KOPT-K1 (cell line): Measurements from ENCODE around the gene NOC4L.

Source experiments
- H3K27ac ChIP-seq: fragments of 200-600 bp; sonication (generic); 2 replicates; pipeline ENCODE4 v1.5.1; 2016; ENCODE audit warnings: antibody characterized with exemption, mild to moderate bottlenecking, low read depth, low read length; ENCODE audit not compliant: poor library complexity, severe bottlenecking
- H3K36me3 ChIP-seq: fragments of 200-600 bp; sonication (generic); 2 replicates; pipeline ENCODE4 v1.5.1; 2017; ENCODE audit warnings: antibody characterized with exemption, mild to moderate bottlenecking, low read length, moderate library complexity; ENCODE audit not compliant: insufficient read depth
- H3K9me3 ChIP-seq: fragments of 200-600 bp; sonication (generic); 2 replicates; pipeline ENCODE4 v1.5.1; 2017; ENCODE audit warnings: antibody characterized with exemption, low read length, mild to moderate bottlenecking; ENCODE audit not compliant: insufficient read depth, poor library complexity, severe bottlenecking

Gene NOC4L

DNA sequence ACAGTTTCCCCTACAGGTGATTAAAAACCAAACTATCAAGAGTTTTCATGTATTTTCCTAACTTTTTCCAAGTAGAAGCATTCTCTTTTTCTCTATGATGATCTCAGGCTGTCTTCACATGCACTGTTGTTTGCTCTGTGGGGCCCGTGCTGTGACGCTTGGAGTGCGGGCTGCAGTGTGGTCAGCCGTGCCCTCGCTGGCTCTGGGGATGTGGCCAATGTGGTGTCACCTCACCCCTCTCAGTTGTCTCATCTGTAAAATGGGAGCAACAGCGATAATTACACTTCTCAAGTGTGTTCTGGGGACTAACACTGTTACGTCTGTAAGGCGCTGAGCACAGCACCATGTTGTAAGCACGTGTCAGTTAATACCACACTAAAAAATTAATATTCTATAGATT lies 28.8 kb upstream of the NOC4L start:
- H3K27ac ChIP-seq = no peak overlapping the region
- H3K36me3 ChIP-seq = peaks cover 91% of the 10 kb centered on the region
- no peaks in the 10 kb centered on the region for H3K9me3 ChIP-seq

DNA sequence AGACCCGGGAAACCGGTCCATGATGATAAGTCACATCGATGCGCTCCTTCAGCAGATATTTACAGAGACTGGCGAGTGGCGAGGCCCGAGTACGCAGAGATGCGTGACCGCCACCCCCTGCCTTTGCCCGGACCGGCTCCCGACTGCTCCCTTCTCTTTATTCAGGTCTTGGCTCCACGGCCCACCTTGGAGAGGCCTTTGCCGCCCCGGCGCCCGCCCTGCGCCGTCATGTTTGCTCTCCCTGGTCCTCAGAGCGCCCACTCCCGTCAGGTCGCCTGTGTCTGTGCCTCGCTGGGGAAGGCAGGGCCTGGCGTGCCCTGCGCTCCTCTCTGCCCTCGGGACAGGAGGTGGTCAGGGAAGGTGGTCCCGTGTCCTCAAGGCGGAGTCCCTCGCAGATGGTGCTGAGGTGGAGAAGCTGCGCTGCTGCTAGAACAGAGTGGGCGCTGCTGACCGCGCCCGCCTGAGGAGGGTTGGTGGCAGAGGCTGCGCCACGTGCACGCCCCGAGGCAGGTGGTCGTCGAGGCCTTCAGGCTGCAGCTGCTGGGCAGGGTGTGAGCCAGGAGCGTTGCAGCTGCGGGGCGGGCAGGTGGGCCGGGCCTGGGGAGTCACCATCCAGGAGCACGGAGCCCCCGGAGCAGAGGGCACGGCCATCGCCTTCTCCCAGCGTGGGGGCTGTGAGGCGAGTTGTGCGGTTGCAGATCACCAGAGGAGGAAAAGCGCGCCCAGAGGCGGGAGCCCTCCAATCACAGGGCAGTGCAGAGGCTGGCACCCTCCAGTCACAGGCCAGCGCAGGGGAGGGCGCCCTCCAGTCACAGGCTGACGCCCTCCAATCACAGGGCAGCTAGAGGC lies 27.3 kb upstream of the NOC4L start:
- Histone ChIP-seq H3K36me3 (peaks cover 91% of the 10 kb centered on the region), H3K9me3 (no peaks in the 10 kb centered on the region), H3K27ac (no peak overlapping the region)

DNA sequence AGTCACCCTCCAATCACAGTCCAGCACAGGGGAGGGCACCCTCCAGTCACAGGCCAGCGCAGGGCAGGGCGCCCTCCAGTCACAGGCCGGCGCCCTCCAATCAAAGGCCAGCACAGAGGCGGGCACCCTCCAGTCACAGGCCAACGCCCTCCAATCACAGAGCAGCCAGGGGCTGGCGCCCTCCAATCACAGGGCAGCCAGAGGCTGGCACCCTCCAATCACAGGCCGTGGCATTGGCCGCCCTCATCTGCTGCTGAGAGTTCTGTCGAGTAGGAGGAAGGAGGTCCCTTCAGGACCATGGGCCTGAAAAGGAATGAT lies 26.7 kb upstream of the NOC4L start:
- H3K27ac ChIP-seq = no peak overlapping the region
- no peaks in the 10 kb centered on the region for H3K9me3 ChIP-seq
- H3K36me3 ChIP-seq = peaks cover 91% of the 10 kb centered on the region

DNA sequence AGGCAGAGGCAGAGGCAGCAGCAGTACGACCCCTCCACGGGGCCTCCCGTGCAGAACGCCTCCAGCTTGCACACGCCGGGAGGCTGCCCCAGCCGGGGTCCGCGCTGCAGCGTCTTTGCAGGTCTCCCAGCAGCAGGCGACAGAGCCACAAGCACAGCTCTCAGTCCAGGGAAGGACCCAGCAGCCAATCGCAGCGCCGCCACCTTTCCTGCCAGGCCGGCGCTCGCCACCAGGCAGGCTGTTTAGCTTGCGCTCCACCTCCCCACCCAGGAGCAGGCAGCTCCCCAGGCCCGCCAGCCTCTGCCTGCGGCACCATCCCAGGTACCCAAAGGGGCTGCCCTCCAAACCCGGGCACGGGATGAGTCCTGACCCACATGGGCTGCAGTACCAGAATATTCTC lies 25.4 kb upstream of the NOC4L start:
- Histone ChIP-seq H3K27ac (no peak overlapping the region), H3K9me3 (no peaks in the 10 kb centered on the region), H3K36me3 (peaks cover 86% of the 10 kb centered on the region)

DNA sequence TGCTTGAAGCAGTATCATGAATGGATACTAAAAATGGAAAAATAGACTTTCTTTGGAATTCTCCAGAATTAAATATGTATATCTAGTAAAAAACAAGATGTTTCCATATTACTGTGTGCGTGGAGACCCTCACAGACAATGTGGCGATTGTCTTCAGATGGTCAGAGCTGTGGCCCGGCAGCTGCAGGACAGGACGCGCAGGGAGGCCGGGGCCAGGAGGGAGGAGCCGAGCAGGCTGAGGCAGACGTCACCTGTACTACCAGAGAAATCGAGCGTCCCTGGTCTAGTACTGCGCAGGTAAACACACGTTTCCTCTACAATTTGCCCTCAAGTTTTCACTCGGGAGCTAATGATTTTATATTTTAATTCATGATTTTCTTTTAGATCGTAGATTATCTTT lies 23.0 kb upstream of the NOC4L start:
- H3K9me3 ChIP-seq = no peaks in the 10 kb centered on the region
- peaks cover 86% of the 10 kb centered on the region for H3K36me3 ChIP-seq
- H3K27ac ChIP-seq = no peak overlapping the region

DNA sequence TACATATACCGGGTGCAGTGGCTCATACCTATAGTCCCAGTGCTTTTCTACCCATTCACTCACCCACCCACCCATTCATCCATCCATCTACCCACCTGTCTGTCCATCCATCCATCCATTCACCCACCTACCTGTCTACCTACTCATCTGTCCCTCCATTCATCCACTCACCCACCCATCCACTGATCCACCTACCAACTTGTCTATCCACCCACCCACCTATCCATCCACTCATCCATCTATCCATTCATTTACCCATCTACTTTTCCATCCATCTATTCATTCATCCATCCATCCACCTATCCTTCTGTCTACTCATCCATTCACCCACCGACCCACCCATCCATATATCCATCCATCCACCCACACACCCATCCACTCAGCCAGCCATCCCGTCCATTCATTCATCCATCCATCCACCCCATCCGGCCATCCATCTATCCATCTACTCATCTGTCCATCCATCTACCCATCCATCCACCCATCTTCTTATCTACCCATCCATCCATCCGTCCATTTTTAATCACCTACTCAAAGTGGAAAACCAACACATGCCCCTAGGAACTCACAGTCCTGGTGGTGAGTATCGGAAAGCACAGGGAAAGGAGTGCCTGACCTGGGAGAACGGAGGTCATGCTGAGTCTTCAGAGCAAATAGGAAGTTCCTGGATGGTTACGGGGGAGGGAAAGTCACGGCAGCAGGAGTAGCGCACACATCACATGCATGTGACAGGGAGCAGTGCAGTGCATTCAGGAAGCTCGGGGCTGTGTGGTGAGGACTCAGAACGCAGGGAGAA lies 20.1 kb upstream of the NOC4L start:
- Histone ChIP-seq H3K36me3 (peaks cover 92% of the 10 kb centered on the region), H3K27ac (peak overlapping the region; percentile 27), H3K9me3 (peaks cover 14% of the 10 kb centered on the region)

DNA sequence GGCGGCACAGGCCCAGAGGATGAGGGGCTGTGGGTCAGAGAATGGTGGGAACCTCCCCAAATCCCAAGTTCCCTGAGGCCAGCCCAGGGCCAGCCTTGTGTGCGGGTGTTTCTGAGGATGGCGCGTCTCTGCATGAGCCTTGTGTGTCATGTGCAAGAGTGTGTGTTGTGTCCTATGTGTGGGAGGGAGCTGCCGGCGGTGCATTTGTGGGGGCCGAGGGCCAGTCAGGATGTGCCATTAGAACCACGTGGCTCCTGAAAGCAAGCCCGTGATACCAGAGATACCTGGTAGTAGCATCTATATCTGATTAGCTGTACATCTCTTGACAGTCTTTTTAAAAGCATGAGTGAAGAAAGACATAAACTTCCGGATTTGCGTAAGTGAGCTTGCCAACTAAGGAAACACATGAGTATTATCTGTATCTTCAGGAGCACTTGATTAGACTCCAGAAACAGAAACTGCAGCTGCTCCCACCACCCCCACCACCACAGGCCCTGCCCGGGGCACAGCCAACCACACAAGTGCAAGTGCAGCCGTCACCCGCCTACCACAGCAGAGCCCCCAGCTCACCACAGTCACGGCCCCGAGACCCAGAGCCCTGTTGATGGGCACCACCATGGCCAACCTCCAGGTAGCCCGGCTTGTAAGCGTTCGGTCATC lies 19.4 kb upstream of the NOC4L start:
- Histone ChIP-seq H3K36me3 (peaks cover 91% of the 10 kb centered on the region), H3K27ac (peak overlapping the region; percentile 27), H3K9me3 (peaks cover 14% of the 10 kb centered on the region)

DNA sequence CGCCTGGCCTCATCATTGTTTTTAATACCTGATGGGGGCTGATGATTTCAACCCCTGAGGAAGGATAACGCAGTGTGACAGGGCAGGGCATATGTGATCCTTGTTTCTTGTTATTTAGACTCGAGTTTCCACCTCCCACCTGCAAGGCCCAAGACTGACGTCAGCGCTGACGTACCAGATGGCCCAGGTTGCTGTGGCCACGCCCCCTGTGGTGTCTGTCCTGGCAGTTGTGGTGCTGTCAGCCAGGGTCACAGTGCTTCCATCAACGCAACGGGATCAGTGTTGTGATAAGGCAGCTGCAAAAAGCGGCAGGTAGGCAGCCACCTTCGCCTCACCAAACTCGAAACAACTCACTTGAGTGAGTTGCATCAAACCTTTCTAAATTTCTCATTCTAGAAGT lies 18.5 kb upstream of the NOC4L start:
- Histone ChIP-seq H3K36me3 (peaks cover 90% of the 10 kb centered on the region), H3K9me3 (peaks cover 14% of the 10 kb centered on the region), H3K27ac (no peak overlapping the region)

DNA sequence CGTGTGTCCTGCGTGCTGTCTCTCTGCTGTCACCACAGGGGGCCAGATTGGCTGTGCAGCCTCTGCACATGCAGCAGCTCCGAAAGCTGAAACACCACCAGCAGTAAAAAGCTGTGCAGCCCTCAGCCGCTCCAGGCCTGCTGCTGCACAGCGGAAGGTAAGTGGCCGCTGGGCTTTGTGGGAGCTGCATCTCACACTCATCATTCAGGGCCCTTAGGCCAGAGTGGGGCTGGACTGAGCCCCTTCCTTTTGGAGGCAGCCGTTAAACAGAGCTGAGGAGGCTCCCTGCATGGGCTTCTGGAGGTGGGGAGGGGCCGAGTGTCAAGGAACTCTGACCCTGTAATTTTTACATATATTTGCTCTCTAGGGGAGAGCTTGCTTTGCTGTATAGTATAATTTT lies 17.2 kb upstream of the NOC4L start:
- Histone ChIP-seq H3K9me3 (peaks cover 14% of the 10 kb centered on the region), H3K27ac (no peak overlapping the region), H3K36me3 (peaks cover 77% of the 10 kb centered on the region)

DNA sequence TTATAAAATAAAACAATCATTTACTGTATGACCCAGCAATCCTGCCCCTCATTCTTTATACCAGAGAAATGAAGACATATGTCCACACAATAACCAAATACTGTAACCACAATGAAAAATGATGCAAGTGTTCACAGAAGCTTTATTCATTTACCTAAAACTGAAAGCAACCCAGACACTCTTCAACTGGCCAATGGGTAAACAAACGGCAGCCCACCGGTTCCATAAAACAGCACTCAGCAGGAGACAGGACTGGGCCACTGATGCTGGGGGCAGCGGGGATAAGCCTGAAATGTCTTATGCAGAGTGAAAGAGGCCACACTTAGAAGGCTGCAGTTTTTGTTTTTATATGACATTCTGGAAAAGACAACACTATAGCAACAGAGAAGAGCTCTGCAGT lies 15.2 kb upstream of the NOC4L start:
- peaks cover 14% of the 10 kb centered on the region for H3K9me3 ChIP-seq
- H3K36me3 ChIP-seq = peaks cover 62% of the 10 kb centered on the region
- no peak overlapping the region for H3K27ac ChIP-seq

DNA sequence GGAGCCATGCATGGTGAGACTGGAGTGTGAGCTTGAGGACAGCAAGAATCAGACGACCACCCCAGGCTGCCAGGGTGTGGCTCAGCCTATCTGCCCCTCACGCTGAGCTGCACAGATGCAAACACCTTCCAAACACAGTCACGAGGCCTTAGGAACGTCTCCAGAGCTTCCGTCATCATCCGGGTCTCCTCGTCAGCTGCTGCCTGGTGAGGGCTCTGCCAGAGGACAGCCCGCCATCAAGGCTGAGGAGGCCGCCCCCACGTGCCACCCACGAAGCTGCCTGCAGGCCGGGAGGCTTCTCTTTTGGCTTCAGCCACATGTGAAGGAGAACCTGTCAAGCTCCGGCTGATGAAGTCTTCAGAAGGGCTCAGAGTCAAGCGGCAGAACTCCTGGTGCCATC lies 13.6 kb upstream of the NOC4L start:
- Histone ChIP-seq H3K27ac (no peak overlapping the region), H3K36me3 (peaks cover 46% of the 10 kb centered on the region)

DNA sequence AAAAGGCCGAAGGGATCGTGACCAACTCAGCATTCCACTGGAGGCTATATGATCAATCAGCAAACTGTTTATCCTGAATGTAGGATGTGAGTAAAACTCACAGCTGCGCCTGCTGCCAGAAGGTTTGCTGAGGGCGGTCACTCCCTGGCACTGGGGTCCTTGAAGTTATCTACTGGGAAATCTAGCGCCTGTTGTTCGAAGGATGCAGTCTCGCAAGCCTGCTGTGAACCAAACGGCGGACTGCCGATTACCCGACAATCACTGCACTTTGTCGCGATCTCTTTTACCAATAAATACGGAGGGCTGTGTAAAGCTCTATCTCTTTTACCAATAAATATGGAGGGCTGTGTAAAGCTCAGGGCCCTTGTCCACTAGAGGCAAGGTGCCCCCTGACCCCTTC lies 13.0 kb upstream of the NOC4L start:
- H3K27ac ChIP-seq = no peak overlapping the region
- peaks cover 14% of the 10 kb centered on the region for H3K9me3 ChIP-seq
- peaks cover 40% of the 10 kb centered on the region for H3K36me3 ChIP-seq

More for the DNA sequence above, 13.6 kb upstream of the NOC4L start:
- H3K9me3 ChIP-seq = peaks cover 14% of the 10 kb centered on the region

DNA sequence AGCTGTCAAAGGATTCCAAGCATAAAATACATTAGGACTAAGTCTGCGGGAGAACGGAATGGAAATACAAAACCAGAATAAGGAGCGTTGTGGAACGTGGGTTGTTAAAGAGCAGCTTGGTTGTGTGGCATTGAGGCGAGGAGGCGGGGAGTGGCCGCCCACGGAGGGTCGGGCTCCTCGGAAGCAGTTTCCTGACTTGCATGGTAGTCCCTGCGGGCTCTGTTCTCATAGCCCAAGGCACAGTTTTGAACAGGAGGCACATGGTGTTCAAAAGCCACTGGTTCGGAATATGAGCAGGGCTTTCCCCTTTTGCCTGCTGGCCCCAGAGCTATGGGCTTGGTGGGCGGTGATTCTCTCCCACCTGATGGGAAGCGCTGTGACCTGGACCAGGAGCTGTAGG lies 12.3 kb upstream of the NOC4L start:
- Histone ChIP-seq H3K9me3 (peaks cover 12% of the 10 kb centered on the region), H3K36me3 (peaks cover 37% of the 10 kb centered on the region), H3K27ac (no peak overlapping the region)

DNA sequence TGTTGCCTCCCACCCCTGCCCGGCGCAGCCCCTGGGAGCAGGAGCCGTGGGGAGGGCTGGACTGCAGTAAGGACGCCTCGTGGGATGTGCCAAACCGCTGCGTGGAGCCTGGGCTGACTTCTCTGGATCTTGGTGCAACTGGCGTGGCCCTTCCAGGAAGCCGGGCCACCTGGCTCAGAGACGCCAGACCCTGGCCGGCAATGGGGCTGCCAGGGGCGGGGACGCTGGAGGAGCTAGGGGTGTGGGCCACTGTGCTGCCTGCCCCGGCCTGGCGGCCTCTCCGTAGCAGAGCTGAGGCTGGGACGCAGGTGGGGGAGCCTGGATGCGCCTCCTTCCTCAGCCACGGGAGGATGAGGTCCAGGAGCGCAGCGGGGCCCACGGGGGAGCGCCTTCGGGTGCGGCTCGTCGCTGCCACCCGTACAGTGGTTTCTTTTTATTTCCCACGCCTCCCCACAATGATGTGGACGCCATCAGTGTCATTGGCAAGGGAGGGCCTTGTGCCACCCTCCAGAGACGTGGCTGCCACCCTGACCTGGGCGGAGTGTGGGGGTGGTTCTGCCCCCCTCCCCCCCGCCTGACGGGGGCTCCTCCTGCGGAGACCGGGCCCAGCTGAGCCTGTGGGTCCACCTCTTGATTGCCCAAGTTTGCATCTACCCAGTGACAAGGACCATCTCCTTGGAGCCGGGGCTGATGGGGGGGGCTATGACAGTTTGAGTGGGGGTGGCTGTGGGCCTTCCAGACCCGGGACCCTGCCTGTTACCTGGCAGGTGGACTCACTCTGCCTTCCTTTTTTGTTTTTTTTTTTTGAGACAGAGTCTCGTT lies 11.4 kb upstream of the NOC4L start:
- Histone ChIP-seq H3K9me3 (peaks cover 4% of the 10 kb centered on the region), H3K36me3 (peaks cover 34% of the 10 kb centered on the region), H3K27ac (no peak overlapping the region)
